Left ventricle myocardium inferior (tissue), 1 donor: Measurements from ENCODE around the gene ARHGEF10L. TPM values are rescaled to one million over a fixed set of nuclear protein-coding genes. Genes with fewer than 3 reads are reported as not detected.

Experiments
- DNase-seq: peaks from one replicate; pipeline ENCODE4 v3.0.0-alpha.2; 2020
- H3K27ac ChIP-seq: fragments of 200-600 bp; replicated peaks from 2 replicates; pipeline ENCODE4 v1.8.0; 2021
- H3K27me3 ChIP-seq: fragments of 200-600 bp; 2 replicates; pipeline ENCODE4 v1.8.0; 2021; ENCODE audit warnings: low read depth
- H3K36me3 ChIP-seq: fragments of 200-600 bp; 2 replicates; pipeline ENCODE4 v1.8.0; 2021
- H3K4me1 ChIP-seq: fragments of 200-600 bp; 2 replicates; pipeline ENCODE4 v1.8.0; 2021
- H3K4me3 ChIP-seq: fragments of 200-600 bp; 2 replicates; pipeline ENCODE4 v1.8.0; 2021; ENCODE audit warnings: mild to moderate bottlenecking, moderate library complexity
- H3K9me3 ChIP-seq: fragments of 200-600 bp; replicated peaks from 2 replicates; pipeline ENCODE4 v1.8.0; 2021
- intact Hi-C: fragments of 100-400 bp; cut with micrococcal nuclease; formaldehyde crosslinking; loops from one replicate; pipeline ENCODE4 v1.11.0; 2022
- total RNA-seq: library from RNA; stranded (reverse); fragmentation: NEBNext Ultra II Directional; extraction: Animal tissue kit (Norgen Biotek cat#: 25700); gene quantifications from one replicate; pipeline ENCODE4 v1.2.1, GENCODE V29; 2021
- TF ChIP-seq, protein P1 (sequence below): fragments of 200-600 bp; IDR thresholded peaks from 2 replicates; pipeline ENCODE4 v1.8.0; 2021; ENCODE audit warnings: antibody characterized with exemption, mild to moderate bottlenecking, borderline replicate concordance
- donor health status: DM: no; HTN: yes; CAD: no; lungs with severe emphysema.

ARHGEF10L gene
- total RNA-seq, 1 donor from 2014 or later: 59.1 TPM

DNA sequence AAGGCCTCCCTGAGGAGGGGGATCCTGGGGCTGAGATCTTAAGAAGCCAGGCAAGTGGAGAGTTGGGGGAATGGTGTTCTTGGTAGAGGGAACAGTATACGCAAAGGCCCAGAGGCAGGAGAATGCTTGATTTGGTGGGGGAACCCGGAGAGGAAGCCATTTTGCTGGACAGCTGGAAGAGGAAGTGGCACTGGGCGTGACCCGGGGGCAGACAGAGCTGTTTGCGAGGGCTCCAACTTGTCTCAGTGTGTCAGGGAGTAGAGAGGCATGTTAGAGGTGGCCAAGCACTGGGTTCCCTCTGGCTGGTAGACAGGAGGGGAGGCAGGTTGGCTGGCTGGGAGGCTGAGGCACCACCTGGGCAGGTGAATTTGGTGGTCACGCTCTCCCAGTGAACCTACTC lies 119.3 kb downstream of the ARHGEF10L start:
- H3K27ac ChIP-seq: no peak overlapping the region
- H3K9me3 ChIP-seq: no peaks in the 10 kb centered on the region
- no peaks in the 10 kb centered on the region for H3K27me3 ChIP-seq
- DNase-seq: no peak
- H3K4me3 ChIP-seq: no peak overlapping the region
- peaks cover 5% of the 10 kb centered on the region for H3K4me1 ChIP-seq
- intact Hi-C loops: no loop called here
- TF ChIP-seq, protein P1, sequence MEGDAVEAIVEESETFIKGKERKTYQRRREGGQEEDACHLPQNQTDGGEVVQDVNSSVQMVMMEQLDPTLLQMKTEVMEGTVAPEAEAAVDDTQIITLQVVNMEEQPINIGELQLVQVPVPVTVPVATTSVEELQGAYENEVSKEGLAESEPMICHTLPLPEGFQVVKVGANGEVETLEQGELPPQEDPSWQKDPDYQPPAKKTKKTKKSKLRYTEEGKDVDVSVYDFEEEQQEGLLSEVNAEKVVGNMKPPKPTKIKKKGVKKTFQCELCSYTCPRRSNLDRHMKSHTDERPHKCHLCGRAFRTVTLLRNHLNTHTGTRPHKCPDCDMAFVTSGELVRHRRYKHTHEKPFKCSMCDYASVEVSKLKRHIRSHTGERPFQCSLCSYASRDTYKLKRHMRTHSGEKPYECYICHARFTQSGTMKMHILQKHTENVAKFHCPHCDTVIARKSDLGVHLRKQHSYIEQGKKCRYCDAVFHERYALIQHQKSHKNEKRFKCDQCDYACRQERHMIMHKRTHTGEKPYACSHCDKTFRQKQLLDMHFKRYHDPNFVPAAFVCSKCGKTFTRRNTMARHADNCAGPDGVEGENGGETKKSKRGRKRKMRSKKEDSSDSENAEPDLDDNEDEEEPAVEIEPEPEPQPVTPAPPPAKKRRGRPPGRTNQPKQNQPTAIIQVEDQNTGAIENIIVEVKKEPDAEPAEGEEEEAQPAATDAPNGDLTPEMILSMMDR: no peak
- H3K36me3 ChIP-seq: peaks cover 70% of the 10 kb centered on the region

DNA sequence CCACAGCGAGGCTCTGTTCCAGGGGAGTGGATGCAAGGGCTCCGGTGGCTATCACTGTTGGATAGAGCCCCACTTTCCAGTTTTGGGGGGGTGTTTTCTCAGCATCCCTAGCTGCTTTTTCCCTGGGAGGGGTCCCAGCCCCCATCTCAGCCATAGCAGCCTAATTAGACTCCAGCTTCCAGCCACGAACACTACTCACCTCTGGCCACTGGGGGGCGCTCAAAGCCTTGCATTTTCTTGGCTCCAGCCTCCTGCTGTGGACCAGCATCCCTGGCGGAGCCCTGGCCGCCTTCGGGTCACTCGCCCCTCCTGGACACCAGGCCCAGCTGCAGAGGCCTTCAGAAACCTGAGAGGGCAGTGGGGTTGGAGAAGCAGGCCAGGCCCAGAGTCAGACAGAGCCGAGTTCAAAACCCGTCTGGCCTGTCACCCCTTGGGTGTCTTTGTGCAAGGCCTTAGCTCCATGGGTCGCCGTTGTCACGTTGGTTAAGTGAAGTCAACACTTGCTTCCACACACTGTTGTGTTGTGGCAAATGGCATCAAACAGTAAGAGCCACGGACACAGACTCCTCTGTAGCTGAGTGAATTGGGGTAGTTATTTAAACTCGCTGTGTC lies 122.2 kb downstream of the ARHGEF10L start:
- Histone ChIP-seq H3K4me1 (peaks cover 4% of the 10 kb centered on the region), H3K27ac (no peak overlapping the region), H3K4me3 (no peak overlapping the region), H3K9me3 (no peaks in the 10 kb centered on the region), H3K27me3 (no peaks in the 10 kb centered on the region), H3K36me3 (peaks cover 72% of the 10 kb centered on the region)
- intact Hi-C loops: no loop called here
- TF ChIP-seq, protein P1: peak; percentile 83
- peak; percentile 52 for DNase-seq

DNA sequence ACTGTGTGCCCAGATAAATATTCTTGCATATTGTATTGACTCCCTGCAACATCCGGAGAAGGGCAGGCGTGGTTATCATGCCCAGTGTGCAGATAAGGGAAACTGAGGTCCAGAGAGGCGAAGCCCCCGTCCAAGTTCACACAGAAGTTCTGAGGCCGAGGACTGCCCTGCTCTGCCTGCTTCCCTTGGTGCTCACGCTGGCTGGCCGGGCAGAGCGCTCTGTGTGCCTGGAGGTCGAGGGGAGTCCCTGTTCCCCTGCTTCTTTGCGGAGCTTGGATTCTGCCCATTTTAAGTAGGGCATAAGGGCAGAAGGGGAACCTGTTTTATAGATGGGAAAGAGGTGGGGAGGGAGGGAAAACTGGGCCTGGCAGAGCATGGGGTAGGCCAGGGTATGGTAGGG lies 122.8 kb downstream of the ARHGEF10L start:
- Histone ChIP-seq H3K36me3 (peaks cover 65% of the 10 kb centered on the region), H3K27me3 (no peaks in the 10 kb centered on the region), H3K9me3 (no peaks in the 10 kb centered on the region), H3K4me3 (no peak overlapping the region), H3K4me1 (peaks cover 4% of the 10 kb centered on the region), H3K27ac (no peak overlapping the region)
- TF ChIP-seq, protein P1: no peak
- intact Hi-C loops: no loop called here
- no peak for DNase-seq

DNA sequence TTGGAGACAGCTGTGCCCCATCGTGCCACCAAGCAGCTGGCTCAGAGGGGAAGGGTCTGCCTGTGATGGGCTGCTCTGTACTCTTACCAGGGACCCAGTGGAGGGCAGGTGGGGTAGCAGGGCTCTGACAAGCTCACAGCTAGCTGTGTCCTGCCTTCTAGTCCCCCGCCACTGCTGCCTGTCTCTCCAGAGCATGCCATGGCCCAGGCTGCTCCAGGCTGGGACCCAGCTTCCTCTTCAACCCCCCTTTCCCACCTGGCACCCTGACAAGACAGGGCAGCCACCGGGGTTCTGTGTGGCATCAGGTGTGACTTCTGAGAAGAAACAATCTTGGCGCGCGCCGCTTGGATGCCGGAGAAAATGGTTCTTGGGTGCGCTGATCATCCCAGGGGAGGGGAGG lies 123.3 kb downstream of the ARHGEF10L start:
- intact Hi-C loops: no loop called here
- Histone ChIP-seq H3K27ac (no peak overlapping the region), H3K4me3 (no peak overlapping the region), H3K27me3 (no peaks in the 10 kb centered on the region), H3K36me3 (peaks cover 61% of the 10 kb centered on the region), H3K9me3 (no peaks in the 10 kb centered on the region), H3K4me1 (peaks cover 4% of the 10 kb centered on the region)
- TF ChIP-seq, protein P1: no peak
- DNase-seq: no peak

DNA sequence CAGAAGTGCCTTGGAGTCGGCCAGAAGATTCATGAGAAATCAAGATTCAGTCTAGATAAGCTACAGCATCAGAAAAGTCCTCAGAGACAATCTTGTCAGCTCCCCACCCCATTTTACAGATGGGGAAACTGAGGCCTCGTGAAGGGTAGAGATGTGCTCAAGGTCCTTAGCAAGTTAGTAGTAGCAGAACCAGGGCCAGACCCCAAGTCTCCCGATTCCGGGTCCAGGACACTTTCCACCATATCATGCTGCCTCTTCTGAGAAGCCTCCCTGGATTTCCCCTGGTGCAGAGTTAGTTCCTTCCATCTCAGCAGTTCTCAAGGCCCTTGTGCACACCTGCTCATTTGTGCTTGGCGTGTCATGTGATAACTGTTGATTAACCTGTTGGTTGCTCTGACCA lies 124.1 kb downstream of the ARHGEF10L start:
- Histone ChIP-seq H3K9me3 (no peaks in the 10 kb centered on the region), H3K36me3 (peaks cover 53% of the 10 kb centered on the region), H3K4me1 (peaks cover 5% of the 10 kb centered on the region), H3K4me3 (no peak overlapping the region), H3K27ac (no peak overlapping the region), H3K27me3 (no peaks in the 10 kb centered on the region)
- DNase-seq: no peak
- TF ChIP-seq, protein P1: no peak
- intact Hi-C loops: no loop called here
